ENCODE data around the gene CDH3.
"Not testable (repeated sequence)": the region's sequence is repeated elsewhere in the genome, so short reads cannot be mapped to it uniquely, and the experiment has no call there.

CDH3 gene

GRCh38 chr16:68710211-68710610 is 65.1 kb downstream of the CDH3 start:
- DNase-seq = no peak

GRCh38 chr16:68711421-68712139 is 66.5 kb downstream of the CDH3 start:
- DNase-seq = no peak

DNA sequence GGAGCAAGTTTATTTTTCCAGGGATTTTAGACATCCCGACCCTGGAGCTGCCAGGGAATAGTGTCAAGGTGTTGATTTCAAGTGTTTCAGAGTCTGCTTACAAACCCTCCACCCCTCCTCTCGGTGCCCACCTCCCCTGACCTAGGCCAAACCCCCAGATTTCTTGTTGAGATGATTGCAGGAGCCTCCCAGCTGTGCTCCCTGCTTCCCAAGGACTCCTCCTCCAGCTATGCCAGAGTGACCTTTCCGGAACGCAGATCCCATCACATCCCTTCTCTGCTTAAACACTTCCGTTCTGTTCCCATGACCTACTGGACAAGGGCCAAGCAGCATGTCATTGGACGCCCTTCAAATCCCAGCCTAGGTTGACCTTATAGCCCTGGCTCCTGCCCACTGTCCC is 68.3 kb downstream of the CDH3 start:
- DNase-seq = no peak

GRCh38 chr16:68715471-68715870 is 70.4 kb downstream of the CDH3 start:
- DNase-seq = no peak

GRCh38 chr16:68716516-68716915 is 71.4 kb downstream of the CDH3 start:
- not testable (repeated sequence) for DNase-seq

DNA sequence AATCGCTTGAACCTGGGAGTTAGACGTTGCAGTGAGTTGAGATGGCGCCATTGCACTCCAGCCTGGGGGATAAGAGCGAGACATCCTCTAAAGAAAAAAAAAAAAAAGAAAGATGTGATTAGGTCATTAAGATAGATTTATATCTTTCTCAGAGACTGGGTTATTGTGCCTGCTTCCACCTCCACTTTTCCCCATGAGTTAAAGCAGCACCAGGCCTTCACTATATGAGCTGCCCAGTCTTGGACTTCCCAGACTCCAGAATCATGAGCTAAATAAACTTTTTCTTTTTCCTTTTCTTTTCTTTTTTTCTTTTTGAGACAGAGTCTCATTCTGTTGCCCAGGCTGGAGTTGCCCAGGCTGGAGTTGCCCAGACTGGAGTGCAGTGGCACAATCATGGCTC is 72.6 kb downstream of the CDH3 start:
- no peak for DNase-seq

- DNase-seq = no peak
These were observed 73.5 kb downstream of the CDH3 start for GRCh38 chr16:68718590-68718989.

GRCh38 chr16:68719993-68720489 is 74.9 kb downstream of the CDH3 start:
- DNase-seq = no peak

GRCh38 chr16:68722119-68723024 is 77.3 kb downstream of the CDH3 start:
- no peak for DNase-seq

- DNase-seq = no peak
These were observed 79.7 kb downstream of the CDH3 start for GRCh38 chr16:68724797-68725196.

DNA sequence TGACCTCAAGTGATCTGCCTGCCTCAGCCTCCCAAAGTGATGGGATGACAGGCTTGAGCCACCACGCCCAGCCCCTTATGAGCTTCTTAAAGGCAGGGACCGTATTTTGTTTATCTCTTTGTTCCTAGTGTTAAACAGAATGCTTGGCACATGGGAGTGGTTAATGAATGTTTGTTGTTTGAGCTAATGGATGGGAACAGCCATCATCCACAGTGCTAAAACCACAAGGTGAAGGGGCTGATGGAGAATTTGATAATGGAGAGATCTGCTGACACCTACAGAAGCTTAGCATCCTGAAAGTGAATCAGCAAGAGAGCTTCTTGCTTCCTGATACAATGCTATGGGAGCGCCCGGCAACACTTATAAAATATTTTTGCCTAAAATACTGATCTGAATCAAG is 83.4 kb downstream of the CDH3 start:
- no peak for DNase-seq

GRCh38 chr16:68731637-68732036 is 86.5 kb downstream of the CDH3 start:
- DNase-seq = no peak

- no peak for DNase-seq
These were observed 87.1 kb downstream of the CDH3 start for GRCh38 chr16:68732042-68732680.

DNA sequence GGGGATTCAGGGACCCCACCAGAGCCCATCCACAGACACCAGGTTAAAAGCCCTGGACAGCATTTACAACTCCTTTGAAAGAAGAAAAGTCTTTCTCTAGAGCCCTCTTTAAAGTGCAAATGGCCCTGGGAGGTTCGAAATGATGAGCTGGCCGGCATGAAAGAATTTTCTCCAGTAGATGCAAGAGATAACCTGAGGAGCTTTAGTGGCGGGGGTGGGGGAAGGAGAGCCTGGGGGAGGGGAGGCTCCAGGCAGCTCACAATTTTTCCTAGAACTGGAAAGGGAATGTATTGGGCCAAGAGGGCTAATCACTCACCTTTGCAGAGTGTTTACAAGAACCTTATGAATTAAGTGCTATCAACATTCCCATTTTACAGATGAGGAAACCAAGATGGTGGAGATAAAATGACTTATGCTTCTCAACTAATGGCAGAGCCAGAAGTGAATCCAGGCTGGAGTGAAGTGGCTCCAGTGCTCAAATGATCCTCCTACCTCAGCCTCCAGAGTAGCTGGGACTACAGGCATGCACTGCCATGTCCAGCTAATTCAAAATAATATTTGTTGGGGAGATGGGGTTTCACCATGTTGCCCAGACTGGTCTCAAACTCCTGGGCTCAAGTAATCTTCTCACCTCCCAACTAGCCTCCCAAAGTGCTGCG is 87.8 kb downstream of the CDH3 start:
- no peak for DNase-seq

GRCh38 chr16:68733570-68733969 is 88.5 kb downstream of the CDH3 start:
- no peak for DNase-seq

- DNase-seq = no peak
These were observed 89.7 kb downstream of the CDH3 start for GRCh38 chr16:68734782-68735181.

DNA sequence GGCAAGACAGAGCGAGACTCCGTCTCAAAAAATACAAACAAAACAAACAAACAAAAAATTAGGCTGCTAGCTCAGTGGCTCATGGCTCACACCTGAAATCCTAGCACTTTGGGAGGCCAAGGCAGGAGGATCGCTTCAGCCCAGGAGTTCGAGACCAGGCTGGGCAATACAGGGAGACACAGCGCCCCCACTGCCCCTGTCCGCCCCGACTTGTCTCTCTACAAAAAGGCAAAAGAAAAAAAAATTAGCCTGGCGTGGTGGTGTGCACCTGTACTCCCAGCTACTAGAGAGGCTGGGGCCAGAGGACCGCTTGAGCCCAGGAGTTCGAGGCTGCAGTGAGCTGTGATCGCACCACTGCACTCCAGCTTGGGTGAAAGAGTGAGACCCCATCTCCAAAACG is 91.5 kb downstream of the CDH3 start:
- no peak for DNase-seq

DNA sequence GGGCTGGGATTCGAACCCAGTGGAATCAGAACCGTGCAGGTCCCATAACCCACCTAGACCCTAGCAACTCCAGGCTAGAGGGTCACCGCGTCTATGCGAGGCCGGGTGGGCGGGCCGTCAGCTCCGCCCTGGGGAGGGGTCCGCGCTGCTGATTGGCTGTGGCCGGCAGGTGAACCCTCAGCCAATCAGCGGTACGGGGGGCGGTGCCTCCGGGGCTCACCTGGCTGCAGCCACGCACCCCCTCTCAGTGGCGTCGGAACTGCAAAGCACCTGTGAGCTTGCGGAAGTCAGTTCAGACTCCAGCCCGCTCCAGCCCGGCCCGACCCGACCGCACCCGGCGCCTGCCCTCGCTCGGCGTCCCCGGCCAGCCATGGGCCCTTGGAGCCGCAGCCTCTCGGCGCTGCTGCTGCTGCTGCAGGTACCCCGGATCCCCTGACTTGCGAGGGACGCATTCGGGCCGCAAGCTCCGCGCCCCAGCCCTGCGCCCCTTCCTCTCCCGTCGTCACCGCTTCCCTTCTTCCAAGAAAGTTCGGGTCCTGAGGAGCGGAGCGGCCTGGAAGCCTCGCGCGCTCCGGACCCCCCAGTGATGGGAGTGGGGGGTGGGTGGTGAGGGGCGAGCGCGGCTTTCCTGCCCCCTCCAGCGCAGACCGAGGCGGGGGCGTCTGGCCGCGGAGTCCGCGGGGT is 92.1 kb downstream of the CDH3 start, which contains the start of gene CDH1:
Gene CDH1 (plus strand): TSS at position 247 of the 684 bp plus-strand sequence. CDS start 124 bp downstream, at position 371.
- no peak for DNase-seq

DNA sequence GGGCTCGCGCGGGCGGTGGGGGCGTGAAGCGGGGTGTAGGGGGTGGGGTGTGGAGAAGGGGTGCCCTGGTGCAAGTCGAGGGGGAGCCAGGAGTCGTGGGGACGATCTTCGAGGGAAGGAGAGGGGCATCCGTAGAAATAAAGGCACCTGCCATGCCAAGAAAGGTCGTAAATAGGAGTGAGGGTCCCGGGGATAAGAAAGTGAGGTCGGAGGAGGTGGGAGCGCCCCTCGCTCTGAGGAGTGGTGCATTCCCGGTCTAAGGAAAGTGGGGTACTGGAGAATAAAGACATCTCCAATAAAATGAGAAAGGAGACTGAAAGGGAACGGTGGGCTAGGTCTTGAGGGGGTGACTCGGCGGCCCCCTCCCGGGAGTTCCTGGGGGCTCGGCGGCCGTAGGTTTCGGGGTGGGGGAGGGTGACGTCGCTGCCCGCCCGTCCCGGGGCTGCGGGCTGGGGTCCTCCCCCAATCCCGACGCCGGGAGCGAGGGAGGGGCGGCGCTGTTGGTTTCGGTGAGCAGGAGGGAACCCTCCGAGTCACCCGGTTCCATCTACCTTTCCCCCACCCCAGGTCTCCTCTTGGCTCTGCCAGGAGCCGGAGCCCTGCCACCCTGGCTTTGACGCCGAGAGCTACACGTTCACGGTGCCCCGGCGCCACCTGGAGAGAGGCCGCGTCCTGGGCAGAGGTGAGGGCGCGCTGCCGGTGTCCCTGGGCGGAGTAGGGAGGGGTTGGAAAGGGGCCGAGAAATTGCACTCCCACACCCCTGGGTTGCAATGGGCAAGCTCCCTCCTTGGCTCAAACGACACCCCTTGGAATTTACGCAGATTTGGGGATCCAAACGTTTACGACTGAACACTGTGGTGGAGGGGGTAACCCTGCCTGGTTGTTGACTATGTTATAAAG is 92.9 kb downstream of the CDH3 start:
- DNase-seq = no peak

- DNase-seq = no peak
These were observed 95.0 kb downstream of the CDH3 start for GRCh38 chr16:68739964-68740627.

All from NK-92 treated with Interleukin-12 subunit alpha and Interleukin-12 subunit beta, amount 100 ng/mL, for 24 hours (cell line).